Mammary epithelial cell (primary cell): Measurements from ENCODE around the gene CAPN8.

ENCODE experiments used
- CTCF ChIP-seq, 2 donors: IDR thresholded peaks in 1 of 2; conservative IDR thresholded peaks in 1 of 2; 2 replicates each; pipeline ENCODE4 v1.5.1; 2011 to 2012; ENCODE audit warnings: inconsistent platforms in 2 of 2, low read length in 2 of 2, mild to moderate bottlenecking in 2 of 2, control low read depth in 1 of 2, low read depth in 1 of 2; ENCODE audit not compliant: insufficient read depth in 1 of 2; ENCODE audit errors: extremely low read depth in 1 of 2
- EZH2 ChIP-seq: IDR thresholded peaks from 2 replicates; pipeline ENCODE4 v1.6.1; 2012; ENCODE audit warnings: low read length, inconsistent platforms, borderline replicate concordance

DNA sequence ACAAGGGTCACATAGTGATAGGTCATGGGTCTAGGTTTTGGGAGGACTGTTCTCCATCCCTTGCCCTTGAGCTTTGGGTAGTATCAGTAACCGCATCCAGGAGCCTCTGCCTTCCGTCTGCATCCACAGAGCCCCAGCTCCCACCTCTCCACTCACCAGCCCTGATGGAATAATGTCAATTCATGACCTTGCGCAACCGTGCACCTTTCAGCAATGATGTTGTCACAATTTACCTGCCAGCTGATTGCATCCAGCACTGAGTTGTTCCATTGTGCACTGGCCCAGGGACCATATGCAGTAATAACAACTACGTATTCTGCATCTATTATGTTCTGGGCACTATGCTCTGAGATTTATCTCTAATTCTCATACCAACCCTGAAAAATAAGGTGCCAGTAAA lies 1.4 kb downstream of the CAPN8 start:
- TF ChIP-seq CTCF (conservative IDR thresholded peaks at IDR 0.05 in 1 of 2, IDR thresholded peaks at IDR 0.05 in 1 of 2; ENCODE audit: extremely low read depth in 1 of 2, insufficient read depth in 1 of 2, low read depth in 1 of 2, low read length in 2 of 2) = no peak
- TF ChIP-seq EZH2 = no peak
